Measurements from ENCODE around the gene ARL4D.

DNA sequence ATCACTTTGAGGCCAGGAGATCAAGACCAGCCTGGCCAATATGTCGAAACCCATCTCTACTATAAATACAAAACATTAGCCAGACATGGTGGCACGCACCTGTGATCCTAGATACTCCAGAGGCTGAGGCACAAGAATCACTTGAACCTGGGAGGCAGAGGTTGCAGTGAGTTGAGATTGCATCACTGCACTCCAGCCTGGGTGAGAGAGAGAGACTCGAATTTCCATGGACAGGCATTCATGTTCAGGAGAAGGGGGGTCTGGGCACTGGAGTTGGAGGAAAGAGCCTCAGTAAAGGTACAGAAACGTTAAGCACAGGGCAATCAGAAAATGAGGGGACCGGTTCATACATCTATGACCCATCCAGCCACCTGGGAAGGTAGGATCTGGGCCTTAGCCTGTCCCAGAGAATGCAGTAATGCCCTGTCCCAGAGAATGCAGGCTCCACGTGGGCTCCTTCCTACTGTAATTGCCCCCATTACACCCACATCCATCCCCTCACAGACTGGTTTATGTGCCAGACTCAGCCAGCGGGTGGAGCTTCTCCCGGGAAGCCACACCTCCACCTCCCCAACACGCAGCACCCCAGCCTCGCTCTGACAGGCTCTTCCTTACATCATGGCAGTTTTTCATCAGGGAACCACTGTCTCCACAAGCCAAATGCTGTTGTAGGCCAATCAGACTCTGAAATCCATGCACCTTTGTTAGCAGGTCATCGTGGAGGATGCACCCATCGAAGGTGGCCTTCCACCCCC, 21.6 kb upstream of the ARL4D start:
- no peak for TF ChIP-seq EZH2 (IDR thresholded peaks at IDR 0.05; ENCODE audit: low read depth)
- TF ChIP-seq, protein P1, sequence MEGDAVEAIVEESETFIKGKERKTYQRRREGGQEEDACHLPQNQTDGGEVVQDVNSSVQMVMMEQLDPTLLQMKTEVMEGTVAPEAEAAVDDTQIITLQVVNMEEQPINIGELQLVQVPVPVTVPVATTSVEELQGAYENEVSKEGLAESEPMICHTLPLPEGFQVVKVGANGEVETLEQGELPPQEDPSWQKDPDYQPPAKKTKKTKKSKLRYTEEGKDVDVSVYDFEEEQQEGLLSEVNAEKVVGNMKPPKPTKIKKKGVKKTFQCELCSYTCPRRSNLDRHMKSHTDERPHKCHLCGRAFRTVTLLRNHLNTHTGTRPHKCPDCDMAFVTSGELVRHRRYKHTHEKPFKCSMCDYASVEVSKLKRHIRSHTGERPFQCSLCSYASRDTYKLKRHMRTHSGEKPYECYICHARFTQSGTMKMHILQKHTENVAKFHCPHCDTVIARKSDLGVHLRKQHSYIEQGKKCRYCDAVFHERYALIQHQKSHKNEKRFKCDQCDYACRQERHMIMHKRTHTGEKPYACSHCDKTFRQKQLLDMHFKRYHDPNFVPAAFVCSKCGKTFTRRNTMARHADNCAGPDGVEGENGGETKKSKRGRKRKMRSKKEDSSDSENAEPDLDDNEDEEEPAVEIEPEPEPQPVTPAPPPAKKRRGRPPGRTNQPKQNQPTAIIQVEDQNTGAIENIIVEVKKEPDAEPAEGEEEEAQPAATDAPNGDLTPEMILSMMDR (conservative IDR thresholded peaks at IDR 0.05): no peak
